ENCODE results near the gene MAG.

DNA sequence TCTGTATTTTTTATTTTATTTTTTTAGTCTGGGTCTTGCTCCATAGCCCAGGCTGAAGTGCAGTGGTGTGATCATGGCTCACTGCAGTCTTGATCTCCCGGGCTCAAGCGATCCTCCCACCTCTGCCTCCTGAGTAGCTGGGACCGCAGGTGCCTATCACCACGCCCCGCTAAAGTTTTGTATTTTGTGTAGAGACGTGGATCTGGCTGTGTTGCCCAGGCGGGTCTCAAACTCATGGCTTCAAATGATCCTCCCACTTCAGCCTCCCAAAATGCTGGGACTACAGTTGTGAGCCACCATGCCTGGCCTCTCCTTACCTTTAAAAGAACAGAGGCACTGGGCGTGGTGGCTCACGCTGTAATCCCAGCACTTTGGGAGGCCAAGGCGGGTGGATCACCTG lies 4.2 kb upstream of the MAG start:
- TF ChIP-seq, protein P1, sequence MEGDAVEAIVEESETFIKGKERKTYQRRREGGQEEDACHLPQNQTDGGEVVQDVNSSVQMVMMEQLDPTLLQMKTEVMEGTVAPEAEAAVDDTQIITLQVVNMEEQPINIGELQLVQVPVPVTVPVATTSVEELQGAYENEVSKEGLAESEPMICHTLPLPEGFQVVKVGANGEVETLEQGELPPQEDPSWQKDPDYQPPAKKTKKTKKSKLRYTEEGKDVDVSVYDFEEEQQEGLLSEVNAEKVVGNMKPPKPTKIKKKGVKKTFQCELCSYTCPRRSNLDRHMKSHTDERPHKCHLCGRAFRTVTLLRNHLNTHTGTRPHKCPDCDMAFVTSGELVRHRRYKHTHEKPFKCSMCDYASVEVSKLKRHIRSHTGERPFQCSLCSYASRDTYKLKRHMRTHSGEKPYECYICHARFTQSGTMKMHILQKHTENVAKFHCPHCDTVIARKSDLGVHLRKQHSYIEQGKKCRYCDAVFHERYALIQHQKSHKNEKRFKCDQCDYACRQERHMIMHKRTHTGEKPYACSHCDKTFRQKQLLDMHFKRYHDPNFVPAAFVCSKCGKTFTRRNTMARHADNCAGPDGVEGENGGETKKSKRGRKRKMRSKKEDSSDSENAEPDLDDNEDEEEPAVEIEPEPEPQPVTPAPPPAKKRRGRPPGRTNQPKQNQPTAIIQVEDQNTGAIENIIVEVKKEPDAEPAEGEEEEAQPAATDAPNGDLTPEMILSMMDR (conservative IDR thresholded peaks at IDR 0.05): no peak
- TF ChIP-seq EZH2 (IDR thresholded peaks at IDR 0.05; ENCODE audit: low read depth): no peak

All from PC-9 (cell line).